ENCODE measurements around the gene GSTM2. TPM values are rescaled to one million over a fixed set of nuclear protein-coding genes. Genes with fewer than 3 reads are reported as not detected.

The GSTM2 gene
- polyA plus RNA-seq, 2 donors, result 52.0 to 130 TPM

DNA sequence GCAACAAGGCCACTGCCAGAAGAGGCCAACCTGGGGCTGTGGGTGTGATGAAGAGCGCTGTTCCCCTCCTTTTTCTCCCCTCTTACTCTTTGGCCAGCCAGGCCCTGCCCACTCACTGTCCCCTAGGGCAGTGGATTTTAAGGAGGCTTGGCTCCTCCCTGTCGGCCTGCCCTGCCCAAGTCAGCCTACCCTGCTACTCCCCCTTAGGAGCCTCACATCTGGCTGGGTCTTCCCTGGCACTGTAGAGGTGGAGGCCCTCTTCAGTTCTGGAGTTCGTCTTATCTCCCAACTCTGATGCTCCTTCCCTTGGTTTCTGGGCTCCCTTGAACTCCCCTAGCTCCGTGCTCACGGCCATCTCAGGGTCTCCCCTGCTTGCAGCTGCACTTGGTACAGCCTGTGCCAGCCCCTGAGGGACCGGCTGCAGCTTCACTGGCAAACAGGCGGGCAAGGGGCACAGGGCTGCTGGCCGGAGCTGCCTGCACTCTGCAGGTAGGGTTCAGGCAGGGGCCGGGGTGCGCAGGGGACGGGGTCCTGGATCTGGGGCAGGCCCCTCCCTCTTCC is 44.2 kb upstream of the GSTM2 start:
- H3K4me3 ChIP-seq (ENCODE audit: low read depth in 1 of 2, low read length in 2 of 2), result no peak overlapping the region
- no peaks in the 10 kb centered on the region for H3K9me3 ChIP-seq (ENCODE audit: control insufficient read depth in 2 of 2, insufficient read depth in 1 of 2, low read depth in 1 of 2, low read length in 1 of 2)
- peaks cover 9 to 19% of the 10 kb centered on the region in 2 donors for H3K4me1 ChIP-seq (ENCODE audit: control insufficient read depth in 2 of 2, insufficient read depth in 2 of 2, low read length in 1 of 2)
- peaks cover 0 to 23% of the 10 kb centered on the region in 2 donors for H3K36me3 ChIP-seq (ENCODE audit: control insufficient read depth in 2 of 2, insufficient read depth in 2 of 2, low read length in 1 of 2)
- WGBS, 2 donors, result 53 to 55% methylated on average over 11 of the region's 11 CpGs
- peak overlapping the region in 1 of 2 donors; percentile 3 for H3K27ac ChIP-seq (ENCODE audit: low read depth in 2 of 2, low read length in 1 of 2)
- H3K27me3 ChIP-seq (ENCODE audit: control insufficient read depth in 1 of 2, insufficient read depth in 2 of 2, low read length in 2 of 2), result no peaks in the 10 kb centered on the region

DNA sequence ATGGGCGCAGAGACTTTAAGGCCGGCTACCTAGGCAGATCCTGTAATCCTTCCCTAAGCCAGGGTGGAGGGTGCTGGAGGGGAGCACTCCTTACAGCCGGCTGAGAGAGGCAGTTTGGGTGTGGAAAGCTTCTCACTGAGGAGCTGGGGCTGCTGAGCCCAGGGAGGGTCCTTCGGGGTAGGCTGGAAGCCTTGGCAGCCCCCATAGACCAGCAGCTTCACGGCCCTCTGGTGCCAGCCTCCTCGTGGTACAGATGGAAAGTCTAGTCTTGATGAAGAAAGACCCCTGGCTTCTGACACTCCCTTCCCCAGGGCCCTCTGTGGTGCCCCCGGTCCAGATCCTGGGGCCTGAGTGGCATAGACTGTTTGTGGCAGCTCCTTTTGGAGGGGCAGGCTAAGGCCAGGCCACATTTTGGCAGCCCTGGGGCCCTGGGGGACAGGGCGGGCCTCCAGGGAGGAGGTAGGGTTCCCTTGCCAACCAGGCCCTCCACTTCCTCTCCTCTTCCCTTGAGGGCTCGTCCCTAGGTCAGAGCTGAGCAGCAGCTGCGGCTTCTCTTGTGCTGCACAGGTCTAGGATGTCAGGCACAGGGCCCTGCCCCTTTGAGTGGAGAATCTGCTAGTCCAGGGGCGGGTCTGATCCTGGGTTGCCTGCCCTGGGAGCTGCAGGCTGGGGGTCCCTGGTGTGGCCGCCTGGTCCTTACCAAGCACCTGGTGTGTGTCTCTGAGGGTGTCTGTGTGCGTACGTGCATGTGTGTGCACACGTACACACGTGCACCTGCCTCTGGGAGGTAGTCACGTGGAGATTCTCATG is 43.5 kb upstream of the GSTM2 start:
- no peaks in the 10 kb centered on the region for H3K9me3 ChIP-seq (ENCODE audit: control insufficient read depth in 2 of 2, insufficient read depth in 1 of 2, low read depth in 1 of 2, low read length in 1 of 2)
- WGBS, 2 donors, result 66 to 68% methylated on average over 16 to 17 of the region's 17 CpGs
- H3K4me1 ChIP-seq (ENCODE audit: control insufficient read depth in 2 of 2, insufficient read depth in 2 of 2, low read length in 1 of 2), result peaks cover 9 to 19% of the 10 kb centered on the region in 2 donors
- H3K36me3 ChIP-seq (ENCODE audit: control insufficient read depth in 2 of 2, insufficient read depth in 2 of 2, low read length in 1 of 2), result peaks cover 3 to 30% of the 10 kb centered on the region in 2 donors
- peak overlapping the region; percentile 12 to 43 for H3K27ac ChIP-seq (ENCODE audit: low read depth in 2 of 2, low read length in 1 of 2)
- H3K27me3 ChIP-seq (ENCODE audit: control insufficient read depth in 1 of 2, insufficient read depth in 2 of 2, low read length in 2 of 2), result no peaks in the 10 kb centered on the region
- no peak overlapping the region for H3K4me3 ChIP-seq (ENCODE audit: low read depth in 1 of 2, low read length in 2 of 2)

DNA sequence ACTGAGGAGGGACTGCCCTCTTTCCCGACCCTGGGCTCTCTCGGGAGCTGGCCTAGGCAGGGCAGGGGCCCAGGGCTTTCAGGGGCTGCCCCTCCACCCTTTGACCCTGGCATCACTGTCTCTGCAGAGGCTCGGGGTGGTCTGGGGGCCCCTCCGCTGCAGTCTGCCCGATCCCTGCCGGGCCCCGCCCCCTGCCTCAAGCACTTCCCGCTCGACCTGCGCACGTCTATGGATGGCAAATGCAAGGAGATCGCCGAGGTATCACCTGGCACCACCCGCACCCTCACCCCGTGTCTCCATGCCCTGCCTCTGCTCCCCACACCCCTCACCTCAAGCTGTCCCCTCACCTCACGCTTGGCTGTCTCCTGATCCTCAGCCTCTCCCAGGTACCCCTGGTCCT is 42.7 kb upstream of the GSTM2 start:
- WGBS, 2 donors, result 84 to 85% methylated on average over 16 of the region's 16 CpGs
- Histone ChIP-seq H3K27ac (ENCODE audit: low read depth in 2 of 2, low read length in 1 of 2) (no peak overlapping the region), H3K36me3 (ENCODE audit: control insufficient read depth in 2 of 2, insufficient read depth in 2 of 2, low read length in 1 of 2) (peaks cover 3 to 37% of the 10 kb centered on the region in 2 donors), H3K9me3 (ENCODE audit: control insufficient read depth in 2 of 2, insufficient read depth in 1 of 2, low read depth in 1 of 2, low read length in 1 of 2) (no peaks in the 10 kb centered on the region), H3K4me1 (ENCODE audit: control insufficient read depth in 2 of 2, insufficient read depth in 2 of 2, low read length in 1 of 2) (peaks cover 9 to 19% of the 10 kb centered on the region in 2 donors), H3K27me3 (ENCODE audit: control insufficient read depth in 1 of 2, insufficient read depth in 2 of 2, low read length in 2 of 2) (no peaks in the 10 kb centered on the region), H3K4me3 (ENCODE audit: low read depth in 1 of 2, low read length in 2 of 2) (no peak overlapping the region)

DNA sequence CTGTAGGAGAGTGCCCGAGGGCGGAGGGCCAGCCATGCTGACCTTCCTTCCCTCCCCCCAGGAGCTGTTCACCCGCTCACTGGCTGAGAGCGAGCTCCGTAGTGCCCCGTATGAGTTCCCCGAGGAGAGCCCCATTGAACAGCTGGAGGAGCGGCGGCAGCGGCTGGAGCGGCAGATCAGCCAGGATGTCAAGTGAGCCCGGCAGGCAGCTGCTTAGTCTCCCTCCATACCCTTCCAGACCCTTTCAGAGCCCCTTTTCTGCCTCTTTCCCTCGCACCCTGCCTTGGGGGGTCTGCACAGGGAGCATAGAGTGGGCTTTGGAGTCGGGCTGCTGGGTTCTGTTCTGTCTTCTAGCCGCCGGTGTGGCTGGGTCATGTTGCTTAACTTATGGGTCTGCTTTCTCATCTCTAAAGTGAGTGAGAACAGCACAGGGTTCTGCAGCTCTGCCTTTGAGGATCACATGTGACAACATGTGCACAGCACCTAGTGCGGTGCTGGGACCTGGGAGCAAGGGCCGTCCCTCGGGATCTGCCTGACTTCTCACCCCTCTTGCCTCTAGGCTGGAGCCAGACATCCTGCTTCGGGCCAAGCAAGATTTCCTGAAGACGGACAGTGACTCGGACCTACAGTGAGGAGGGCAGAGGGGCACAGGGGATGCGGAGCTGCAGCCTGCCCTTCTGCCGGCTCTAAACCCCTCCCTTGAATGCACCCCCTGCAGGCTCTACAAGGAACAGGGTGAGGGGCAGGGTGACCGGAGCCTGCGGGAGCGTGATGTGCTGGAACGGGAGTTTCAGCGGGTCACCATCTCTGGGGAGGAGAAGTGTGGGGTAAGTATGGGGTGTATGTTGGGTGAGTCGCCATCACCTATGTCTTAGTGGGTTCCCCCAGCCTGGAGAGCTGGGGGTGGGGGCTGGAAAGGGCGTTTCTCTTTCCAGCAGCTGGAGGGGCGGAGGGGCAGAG is 42.0 kb upstream of the GSTM2 start:
- Histone ChIP-seq H3K27me3 (ENCODE audit: control insufficient read depth in 1 of 2, insufficient read depth in 2 of 2, low read length in 2 of 2) (no peaks in the 10 kb centered on the region), H3K4me1 (ENCODE audit: control insufficient read depth in 2 of 2, insufficient read depth in 2 of 2, low read length in 1 of 2) (peaks cover 9 to 19% of the 10 kb centered on the region in 2 donors), H3K9me3 (ENCODE audit: control insufficient read depth in 2 of 2, insufficient read depth in 1 of 2, low read depth in 1 of 2, low read length in 1 of 2) (no peaks in the 10 kb centered on the region), H3K4me3 (ENCODE audit: low read depth in 1 of 2, low read length in 2 of 2) (no peak overlapping the region), H3K36me3 (ENCODE audit: control insufficient read depth in 2 of 2, insufficient read depth in 2 of 2, low read length in 1 of 2) (peaks cover 3 to 40% of the 10 kb centered on the region in 2 donors), H3K27ac (ENCODE audit: low read depth in 2 of 2, low read length in 1 of 2) (no peak overlapping the region)
- 81 to 84% methylated on average over 32 of the region's 32 CpGs for WGBS, 2 donors

DNA sequence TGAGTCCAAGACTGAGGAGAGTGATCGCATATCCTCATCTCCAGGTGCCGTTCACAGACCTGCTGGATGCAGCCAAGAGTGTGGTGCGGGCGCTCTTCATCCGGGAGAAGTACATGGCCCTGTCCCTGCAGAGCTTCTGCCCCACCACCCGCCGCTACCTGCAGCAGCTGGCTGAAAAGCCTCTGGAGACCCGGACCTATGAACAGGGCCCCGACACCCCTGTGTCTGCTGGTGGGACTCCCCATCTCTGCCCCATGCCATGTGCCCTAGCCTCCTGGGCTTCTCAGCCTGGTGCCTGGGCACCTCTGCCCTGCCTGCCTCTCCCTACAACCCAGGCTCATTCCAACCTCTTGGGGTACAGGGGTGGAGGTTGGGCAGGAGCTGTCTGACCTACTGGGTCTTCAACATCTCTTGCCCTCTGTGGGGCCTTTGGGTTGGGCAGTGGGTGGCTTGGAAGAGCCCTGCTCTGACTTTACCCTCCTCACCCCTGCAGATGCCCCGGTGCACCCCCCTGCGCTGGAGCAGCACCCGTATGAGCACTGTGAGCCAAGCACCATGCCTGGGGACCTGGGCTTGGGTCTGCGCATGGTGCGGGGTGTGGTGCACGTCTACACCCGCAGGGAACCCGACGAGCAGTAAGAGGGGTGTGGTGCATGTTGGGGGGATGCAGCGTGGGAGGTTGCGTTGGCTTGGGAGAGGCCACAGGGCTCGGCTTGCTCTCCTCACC is 41.0 kb upstream of the GSTM2 start:
- Histone ChIP-seq H3K4me3 (ENCODE audit: low read depth in 1 of 2, low read length in 2 of 2) (no peak overlapping the region), H3K27me3 (ENCODE audit: control insufficient read depth in 1 of 2, insufficient read depth in 2 of 2, low read length in 2 of 2) (no peaks in the 10 kb centered on the region), H3K36me3 (ENCODE audit: control insufficient read depth in 2 of 2, insufficient read depth in 2 of 2, low read length in 1 of 2) (peaks cover 3 to 48% of the 10 kb centered on the region in 2 donors), H3K9me3 (ENCODE audit: control insufficient read depth in 2 of 2, insufficient read depth in 1 of 2, low read depth in 1 of 2, low read length in 1 of 2) (no peaks in the 10 kb centered on the region), H3K27ac (ENCODE audit: low read depth in 2 of 2, low read length in 1 of 2) (no peak overlapping the region), H3K4me1 (ENCODE audit: control insufficient read depth in 2 of 2, insufficient read depth in 2 of 2, low read length in 1 of 2) (peaks cover 9 to 13% of the 10 kb centered on the region in 2 donors)
- WGBS, 2 donors, result 89 to 92% methylated on average over 21 of the region's 21 CpGs

DNA sequence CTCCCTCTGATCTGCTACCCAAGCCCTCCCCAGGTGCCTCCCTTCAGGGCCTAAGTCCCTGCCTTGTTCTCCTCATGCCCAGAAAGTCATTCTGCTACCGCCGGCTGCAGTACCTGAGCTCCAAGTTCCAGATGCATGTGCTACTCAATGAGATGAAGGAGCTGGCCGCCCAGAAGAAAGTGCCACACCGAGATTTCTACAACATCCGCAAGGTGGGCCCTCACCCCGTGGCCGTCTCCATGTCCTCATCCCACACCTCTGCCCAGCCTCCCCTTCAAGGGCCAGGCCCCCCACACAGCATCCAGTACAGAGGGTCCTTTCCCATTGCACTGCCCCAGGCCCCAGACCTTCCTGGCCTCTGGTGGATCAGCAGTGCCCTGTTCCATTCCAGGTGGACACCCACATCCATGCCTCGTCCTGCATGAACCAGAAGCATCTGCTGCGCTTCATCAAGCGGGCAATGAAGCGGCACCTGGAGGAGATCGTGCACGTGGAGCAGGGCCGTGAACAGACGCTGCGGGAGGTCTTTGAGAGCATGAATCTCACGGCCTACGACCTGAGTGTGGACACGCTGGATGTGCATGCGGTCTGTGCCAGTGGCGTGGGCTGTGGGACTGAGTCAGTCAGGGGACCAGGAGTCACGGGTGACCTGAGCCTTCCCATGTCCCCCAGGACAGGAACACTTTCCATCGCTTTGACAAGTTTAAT is 40.0 kb upstream of the GSTM2 start:
- H3K27me3 ChIP-seq (ENCODE audit: control insufficient read depth in 1 of 2, insufficient read depth in 2 of 2, low read length in 2 of 2), result no peaks in the 10 kb centered on the region
- H3K4me3 ChIP-seq (ENCODE audit: low read depth in 1 of 2, low read length in 2 of 2), result no peak overlapping the region
- peaks cover 3 to 48% of the 10 kb centered on the region in 2 donors for H3K36me3 ChIP-seq (ENCODE audit: control insufficient read depth in 2 of 2, insufficient read depth in 2 of 2, low read length in 1 of 2)
- H3K27ac ChIP-seq (ENCODE audit: low read depth in 2 of 2, low read length in 1 of 2), result no peak overlapping the region
- no peaks in the 10 kb centered on the region for H3K9me3 ChIP-seq (ENCODE audit: control insufficient read depth in 2 of 2, insufficient read depth in 1 of 2, low read depth in 1 of 2, low read length in 1 of 2)
- 91% methylated on average over 23 of the region's 23 CpGs for WGBS, 2 donors
- H3K4me1 ChIP-seq (ENCODE audit: control insufficient read depth in 2 of 2, insufficient read depth in 2 of 2, low read length in 1 of 2), result peaks cover 9 to 16% of the 10 kb centered on the region in 2 donors

DNA sequence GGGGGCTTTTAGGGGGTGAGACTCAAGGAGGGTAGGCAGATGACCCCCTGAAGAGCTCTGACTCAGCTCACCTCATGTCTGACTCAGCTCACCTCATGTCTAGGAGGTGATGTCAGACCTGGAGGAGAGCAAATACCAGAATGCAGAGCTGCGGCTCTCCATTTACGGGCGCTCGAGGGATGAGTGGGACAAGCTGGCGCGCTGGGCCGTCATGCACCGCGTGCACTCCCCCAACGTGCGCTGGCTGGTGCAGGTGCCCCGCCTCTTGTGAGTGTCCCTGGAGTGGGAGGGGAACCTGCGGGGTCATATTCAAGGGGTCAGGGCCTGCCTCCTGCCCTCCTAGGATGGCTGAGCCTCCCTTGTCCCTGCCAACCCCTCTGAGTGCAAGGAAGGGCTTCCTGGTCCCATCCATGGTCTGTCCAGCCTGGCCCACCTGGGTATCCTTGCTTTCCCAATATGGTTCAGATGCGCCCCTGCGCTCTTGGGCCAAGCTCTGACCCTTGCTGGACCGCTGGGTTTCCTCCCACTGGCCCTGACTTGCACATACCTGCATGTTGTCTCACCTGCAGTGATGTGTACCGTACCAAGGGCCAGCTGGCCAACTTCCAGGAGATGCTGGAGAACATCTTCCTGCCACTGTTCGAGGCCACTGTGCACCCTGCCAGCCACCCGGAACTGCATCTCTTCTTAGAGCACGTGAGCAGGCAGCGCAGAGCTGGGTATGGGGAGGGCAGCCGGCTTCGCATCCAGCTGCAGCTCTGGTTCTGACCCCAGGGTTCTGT is 39.1 kb upstream of the GSTM2 start:
- H3K4me3 ChIP-seq (ENCODE audit: low read depth in 1 of 2, low read length in 2 of 2), result no peak overlapping the region
- no peaks in the 10 kb centered on the region for H3K9me3 ChIP-seq (ENCODE audit: control insufficient read depth in 2 of 2, insufficient read depth in 1 of 2, low read depth in 1 of 2, low read length in 1 of 2)
- no peaks in the 10 kb centered on the region for H3K27me3 ChIP-seq (ENCODE audit: control insufficient read depth in 1 of 2, insufficient read depth in 2 of 2, low read length in 2 of 2)
- no peak overlapping the region for H3K27ac ChIP-seq (ENCODE audit: low read depth in 2 of 2, low read length in 1 of 2)
- H3K36me3 ChIP-seq (ENCODE audit: control insufficient read depth in 2 of 2, insufficient read depth in 2 of 2, low read length in 1 of 2), result peaks cover 3 to 48% of the 10 kb centered on the region in 2 donors
- 80 to 85% methylated on average over 23 of the region's 23 CpGs for WGBS, 2 donors
- H3K4me1 ChIP-seq (ENCODE audit: control insufficient read depth in 2 of 2, insufficient read depth in 2 of 2, low read length in 1 of 2), result peaks cover 9 to 13% of the 10 kb centered on the region in 2 donors

DNA sequence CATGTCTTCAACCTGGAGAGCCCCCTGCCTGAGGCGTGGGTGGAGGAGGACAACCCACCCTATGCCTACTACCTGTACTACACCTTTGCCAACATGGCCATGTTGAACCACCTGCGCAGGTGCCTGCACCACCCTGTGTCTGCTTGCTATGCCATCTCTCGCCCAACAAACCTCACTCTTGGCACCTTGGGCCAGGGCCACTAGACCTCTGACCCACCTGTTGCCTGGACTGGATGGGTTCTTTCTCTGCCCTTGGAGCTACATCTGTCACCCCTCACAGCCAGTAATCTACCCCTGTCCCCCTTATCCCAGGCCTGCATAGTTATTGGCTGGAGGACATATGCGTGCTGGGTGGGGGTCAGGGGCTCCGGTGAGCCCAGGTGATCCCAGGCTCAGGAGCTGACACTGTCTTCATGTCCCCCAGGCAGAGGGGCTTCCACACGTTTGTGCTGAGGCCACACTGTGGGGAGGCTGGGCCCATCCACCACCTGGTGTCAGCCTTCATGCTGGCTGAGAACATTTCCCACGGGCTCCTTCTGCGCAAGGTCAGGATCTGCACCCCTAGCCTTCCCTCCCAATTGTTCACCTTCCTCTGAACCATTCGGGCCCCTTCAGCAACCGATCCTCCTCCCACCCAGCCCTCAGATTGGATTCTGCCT is 38.4 kb upstream of the GSTM2 start:
- Histone ChIP-seq H3K27me3 (ENCODE audit: control insufficient read depth in 1 of 2, insufficient read depth in 2 of 2, low read length in 2 of 2) (no peaks in the 10 kb centered on the region), H3K27ac (ENCODE audit: low read depth in 2 of 2, low read length in 1 of 2) (no peak overlapping the region), H3K4me1 (ENCODE audit: control insufficient read depth in 2 of 2, insufficient read depth in 2 of 2, low read length in 1 of 2) (peaks cover 2 to 6% of the 10 kb centered on the region in 2 donors), H3K36me3 (ENCODE audit: control insufficient read depth in 2 of 2, insufficient read depth in 2 of 2, low read length in 1 of 2) (peaks cover 3 to 48% of the 10 kb centered on the region in 2 donors), H3K9me3 (ENCODE audit: control insufficient read depth in 2 of 2, insufficient read depth in 1 of 2, low read depth in 1 of 2, low read length in 1 of 2) (no peaks in the 10 kb centered on the region), H3K4me3 (ENCODE audit: low read depth in 1 of 2, low read length in 2 of 2) (no peak overlapping the region)
- 84 to 93% methylated on average over 10 of the region's 10 CpGs for WGBS, 2 donors
